ENCODE data around the gene OR10K1. TPM values are rescaled to one million over a fixed set of nuclear protein-coding genes. Genes with fewer than 3 reads are reported as not detected.

The OR10K1 gene
- total and polyA plus RNA-seq, 10 of the 15 experiments (the other 5 are each of a cell fraction or from before 2014, with no cell fraction given) = not detected

- TF ChIP-seq, protein P1, sequence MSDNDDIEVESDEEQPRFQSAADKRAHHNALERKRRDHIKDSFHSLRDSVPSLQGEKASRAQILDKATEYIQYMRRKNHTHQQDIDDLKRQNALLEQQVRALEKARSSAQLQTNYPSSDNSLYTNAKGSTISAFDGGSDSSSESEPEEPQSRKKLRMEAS (IDR thresholded peaks at IDR 0.05; ENCODE audit: low read depth, low read length) = no peak
- no peak for TF ChIP-seq ZBTB40 (IDR thresholded peaks at IDR 0.05; ENCODE audit: borderline replicate concordance)
- TF ChIP-seq CEBPB (IDR thresholded peaks at IDR 0.05; ENCODE audit: borderline replicate concordance in 1 of 2, low read depth in 2 of 2, low read length in 2 of 2) = no peak
- no peak for TF ChIP-seq NBN (IDR thresholded peaks at IDR 0.05)
- TF ChIP-seq ZBED1 (IDR thresholded peaks at IDR 0.05; ENCODE audit: borderline replicate concordance) = no peak
- no peak for TF ChIP-seq CHD1 (IDR thresholded peaks at IDR 0.05; ENCODE audit: low read depth, low read length)
- TF ChIP-seq CBFB (IDR thresholded peaks at IDR 0.05; ENCODE audit: low read depth) = no peak
- no peak for TF ChIP-seq SIX5 (IDR thresholded peaks at IDR 0.05; ENCODE audit: low read depth, low read length, severe bottlenecking)
- no peak for TF ChIP-seq SMARCA5 (IDR thresholded peaks at IDR 0.05)
- no peak for TF ChIP-seq IKZF2 (IDR thresholded peaks at IDR 0.05)
- no peak for TF ChIP-seq CHD2 (IDR thresholded peaks at IDR 0.05; ENCODE audit: borderline replicate concordance, low read depth, low read length)
- TF ChIP-seq ESRRA (IDR thresholded peaks at IDR 0.05; ENCODE audit: low read length) = no peak
- no peak for TF ChIP-seq PKNOX1 (IDR thresholded peaks at IDR 0.05)
- no peak for TF ChIP-seq MTA2 (IDR thresholded peaks at IDR 0.05; ENCODE audit: low read depth)
These were observed 31.4 kb downstream of the OR10K1 start (continued) for GRCh38 chr1:158493054-158493453.

Measured in GM12878 (cell line).